ENCODE measurements around the gene ASPSCR1.

GRCh38 chr17:81939881-81940385, 37.5 kb upstream of the ASPSCR1 start:
- TF ChIP-seq POLR2A (IDR thresholded peaks at IDR 0.05), result no peak
- TF ChIP-seq CTCF (IDR thresholded peaks at IDR 0.05), result no peak
- TF ChIP-seq EP300 (IDR thresholded peaks at IDR 0.05; ENCODE audit: low read depth), result no peak

All from transverse colon (tissue), 3 donors.